CD4-positive, alpha-beta T cell treated with Interleukin-6 at 100 ng/mL for 8 hours (primary cell): ENCODE measurements around the gene BBOX1.
"Not testable (repeated sequence)": the region's sequence is repeated elsewhere in the genome, so short reads cannot be mapped to it uniquely, and the experiment has no call there.

ENCODE experiments used
- DNase-seq: peaks from one replicate; pipeline ENCODE4 v3.0.0-alpha.2; 2020; ENCODE audit warnings: mixed read lengths, low spot score

BBOX1 gene, protein sequence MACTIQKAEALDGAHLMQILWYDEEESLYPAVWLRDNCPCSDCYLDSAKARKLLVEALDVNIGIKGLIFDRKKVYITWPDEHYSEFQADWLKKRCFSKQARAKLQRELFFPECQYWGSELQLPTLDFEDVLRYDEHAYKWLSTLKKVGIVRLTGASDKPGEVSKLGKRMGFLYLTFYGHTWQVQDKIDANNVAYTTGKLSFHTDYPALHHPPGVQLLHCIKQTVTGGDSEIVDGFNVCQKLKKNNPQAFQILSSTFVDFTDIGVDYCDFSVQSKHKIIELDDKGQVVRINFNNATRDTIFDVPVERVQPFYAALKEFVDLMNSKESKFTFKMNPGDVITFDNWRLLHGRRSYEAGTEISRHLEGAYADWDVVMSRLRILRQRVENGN

GRCh38 chr11:27040302-27041115 lies at the start of gene BBOX1:
Gene BBOX1, plus strand, starts transcription at chr11:27040815. Its CDS starts 14,616 bp downstream, at chr11:27055431.
- DNase-seq = no peak

DNA sequence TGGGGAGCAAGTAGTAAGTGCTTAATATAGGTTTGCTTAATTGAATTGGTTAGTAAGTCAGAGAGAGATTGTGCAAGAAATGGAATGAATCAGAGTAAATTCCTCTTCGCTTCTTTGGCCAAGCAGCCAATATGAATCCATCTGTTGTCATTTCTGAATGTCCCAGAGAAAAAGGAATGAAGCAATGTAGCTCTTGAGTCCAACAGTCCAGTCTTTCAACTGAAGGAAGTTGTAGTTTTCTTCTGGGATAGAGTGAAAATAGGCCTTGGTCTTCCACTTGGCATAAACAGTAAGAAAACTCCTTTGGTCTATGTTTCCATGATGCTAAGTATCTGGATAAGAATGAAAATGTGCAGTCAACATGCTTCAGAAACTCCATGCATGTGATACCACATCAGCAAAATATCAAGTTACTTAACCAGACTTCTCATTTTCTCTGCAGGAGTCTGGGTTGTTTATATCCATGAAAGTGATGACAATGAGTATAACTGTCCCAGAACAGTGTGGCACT lies 48.5 kb upstream of the BBOX1 start:
- DNase-seq = no peak

DNA sequence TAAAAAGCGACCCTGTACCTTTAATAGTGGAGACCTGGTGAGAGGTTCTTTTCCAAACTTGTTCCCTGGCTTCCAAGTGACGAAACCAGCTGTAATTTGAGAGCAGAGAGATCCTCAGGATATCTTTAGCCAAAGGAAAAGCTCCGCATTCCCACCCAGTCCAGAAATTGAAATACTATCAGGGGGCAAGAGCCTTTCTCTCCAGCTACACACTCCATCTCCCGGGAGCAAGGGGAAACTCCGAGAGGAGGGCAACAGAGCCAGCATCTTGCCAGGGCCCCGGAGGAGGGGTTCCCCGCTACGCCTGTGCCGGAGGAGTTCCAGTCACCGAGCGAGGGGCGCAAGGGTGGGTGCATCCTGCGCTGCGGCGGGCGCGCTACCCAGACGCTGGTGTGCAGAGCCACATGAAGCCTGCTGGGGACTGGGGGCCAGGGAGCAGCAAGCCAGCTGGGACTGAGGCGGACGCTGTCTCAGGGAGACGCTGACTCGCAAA lies 46.6 kb upstream of the BBOX1 start, which contains the start of gene FIBIN:
FIBIN (plus strand) TSS at position 148 of the 493 bp plus-strand sequence. CDS start 415 bp downstream, outside the sequence.
- DNase-seq = no peak

- no peak for DNase-seq
Observed at GRCh38 chr11:26994631-26995095, 46.0 kb upstream of the BBOX1 start.

DNA sequence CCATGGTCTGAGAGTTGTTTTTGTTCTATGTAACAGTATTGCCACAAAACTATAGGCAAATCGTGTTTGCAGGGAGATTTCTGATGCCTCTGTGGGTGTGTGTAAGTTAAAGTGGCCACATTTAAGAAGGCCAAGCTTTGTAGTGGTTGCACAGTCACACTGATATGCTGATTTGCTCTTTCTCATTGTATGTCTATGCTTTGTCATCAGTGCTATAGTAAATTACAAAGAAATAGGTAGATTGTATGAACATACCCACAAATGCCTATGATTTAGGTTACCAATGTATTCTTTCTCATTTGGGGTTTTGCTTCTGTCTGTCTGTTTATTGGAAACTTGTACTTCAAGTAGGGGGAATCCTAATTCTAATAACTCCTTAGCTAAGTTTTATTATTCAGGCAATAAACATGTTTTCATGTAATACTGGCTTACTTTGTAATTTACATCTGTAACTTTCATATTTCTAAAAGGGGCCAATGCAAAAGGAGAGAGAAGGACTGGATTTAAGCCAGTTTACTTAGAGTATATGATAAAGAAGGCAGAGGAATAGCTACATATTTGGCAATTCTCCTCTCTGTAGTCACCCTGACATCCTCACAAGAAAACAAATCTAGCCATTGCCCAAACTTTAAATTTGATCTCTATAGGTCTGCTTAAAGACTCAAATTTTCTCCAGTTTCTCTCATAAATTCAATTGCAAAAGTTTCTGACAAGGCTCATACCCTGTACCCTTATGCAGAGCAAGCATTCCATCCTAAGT lies 44.7 kb upstream of the BBOX1 start:
- no peak for DNase-seq

DNA sequence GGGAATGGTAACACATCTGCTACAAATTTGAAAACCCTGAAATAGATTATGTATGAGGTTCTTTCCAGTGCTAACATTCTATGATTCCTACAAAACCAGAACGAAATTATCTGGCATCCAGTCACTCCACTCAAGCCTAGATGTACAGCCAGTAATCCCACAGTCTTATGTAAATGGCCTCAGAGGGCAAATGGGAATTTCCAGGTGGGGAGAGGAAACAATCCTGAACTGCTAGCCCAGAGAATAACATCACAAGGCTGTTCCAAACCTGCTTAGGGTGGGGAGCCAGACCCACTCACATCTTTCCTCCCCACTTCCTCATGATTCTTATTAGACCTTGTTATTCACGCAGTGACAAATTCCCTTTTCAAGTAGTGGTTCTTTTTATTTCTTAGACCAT lies 43.2 kb upstream of the BBOX1 start:
- DNase-seq = no peak

DNA sequence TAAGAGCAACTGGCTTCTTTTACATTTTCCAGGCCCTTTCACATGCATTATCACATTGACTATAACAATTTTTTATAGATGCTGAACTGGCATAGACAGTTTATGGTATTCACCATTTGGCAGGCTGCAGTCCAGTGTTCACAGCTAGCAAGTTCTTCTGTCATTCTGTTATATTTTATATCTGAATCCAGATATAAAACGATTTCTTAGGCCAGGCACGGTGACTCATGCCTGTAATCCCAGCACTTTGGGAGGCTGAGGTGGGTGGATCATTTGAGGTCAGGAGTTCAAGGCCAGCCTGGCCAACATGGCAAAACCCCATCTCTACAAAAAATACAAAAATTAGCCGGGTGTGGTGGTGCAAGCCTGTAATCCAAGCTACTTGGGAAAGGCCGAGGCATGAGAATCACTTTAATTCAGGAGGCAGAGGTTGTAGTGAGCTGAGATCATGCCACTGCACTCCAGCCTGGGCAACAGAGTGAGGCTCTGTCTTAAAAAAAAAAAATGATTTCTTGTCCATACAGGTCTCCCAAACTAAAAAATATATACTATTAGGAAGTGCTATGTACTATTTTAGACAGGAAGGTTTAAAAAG lies 39.4 kb upstream of the BBOX1 start:
- not testable (repeated sequence) for DNase-seq

DNA sequence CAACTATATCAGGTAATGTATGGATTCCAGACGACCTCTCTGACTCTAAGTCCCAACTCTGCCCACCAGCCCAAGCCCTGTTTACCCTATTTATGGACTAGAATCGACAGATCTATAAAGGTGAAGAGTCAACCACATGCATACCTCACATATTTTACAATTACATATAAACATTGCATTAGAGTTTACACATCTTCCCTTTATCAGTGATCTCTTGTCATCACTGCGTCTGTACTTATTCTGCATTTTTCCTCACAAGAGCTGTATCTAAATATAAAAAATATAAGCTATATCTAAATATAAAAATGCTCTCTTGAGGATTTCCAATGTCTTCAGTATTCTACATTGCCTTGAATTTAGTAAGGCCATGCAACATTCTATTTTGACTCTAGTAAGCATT lies 38.2 kb upstream of the BBOX1 start:
- DNase-seq = no peak

GRCh38 chr11:27002838-27003237 lies 37.8 kb upstream of the BBOX1 start:
- DNase-seq = no peak

DNA sequence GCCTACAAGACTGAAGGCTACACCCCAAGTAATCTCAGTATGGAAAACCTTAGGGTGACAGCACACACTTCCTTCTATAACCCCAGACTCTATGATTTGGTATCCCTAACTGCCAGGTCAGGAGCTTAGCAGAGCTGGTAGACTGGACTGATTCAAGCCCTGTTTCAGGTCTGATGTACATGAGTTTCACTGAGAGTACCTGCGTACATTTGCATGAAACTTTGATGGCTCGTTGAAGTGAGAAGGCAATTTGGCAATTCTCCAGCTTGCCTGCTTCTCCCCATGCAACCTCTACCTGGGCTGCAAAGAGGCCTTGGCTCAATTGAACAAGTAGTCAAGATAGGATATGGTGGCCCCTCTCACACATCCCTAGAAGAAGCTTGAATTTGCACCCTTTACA lies 36.5 kb upstream of the BBOX1 start:
- no peak for DNase-seq

- no peak for DNase-seq
Observed at GRCh38 chr11:27008811-27009535, 31.6 kb upstream of the BBOX1 start.

- DNase-seq = no peak
Observed at GRCh38 chr11:27011560-27012233, 28.9 kb upstream of the BBOX1 start.

- DNase-seq = no peak
Observed at GRCh38 chr11:27012234-27012921, 28.2 kb upstream of the BBOX1 start.

DNA sequence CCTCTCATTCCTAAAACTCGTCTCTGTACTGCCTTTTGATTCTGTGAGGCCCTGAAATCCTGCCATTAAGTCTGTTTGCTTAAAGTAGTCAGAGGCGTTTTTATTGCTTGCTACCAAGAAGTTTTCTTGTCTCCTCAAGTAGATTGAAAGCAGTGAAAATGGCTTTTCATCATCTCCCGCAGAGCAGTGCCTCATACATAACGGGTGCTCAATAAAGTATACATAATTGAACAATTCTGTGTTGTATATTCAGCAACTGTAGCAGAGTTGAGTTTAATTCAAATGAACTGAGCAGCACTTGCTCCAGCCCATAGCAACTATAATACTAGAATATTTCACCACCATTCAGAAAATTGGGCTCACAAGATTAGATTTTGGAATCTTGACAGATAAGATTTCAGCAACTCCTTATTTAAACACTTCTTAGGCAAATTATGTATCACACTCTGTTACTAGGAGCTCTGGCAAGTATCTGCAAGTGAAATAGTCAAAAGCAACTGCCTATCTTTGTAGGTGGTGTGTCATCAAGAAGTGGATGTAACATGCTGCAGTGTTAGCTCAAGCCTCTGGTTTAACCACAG lies 26.7 kb upstream of the BBOX1 start:
- no peak for DNase-seq

- no peak for DNase-seq
Observed at GRCh38 chr11:27018902-27019529, 21.6 kb upstream of the BBOX1 start.

DNA sequence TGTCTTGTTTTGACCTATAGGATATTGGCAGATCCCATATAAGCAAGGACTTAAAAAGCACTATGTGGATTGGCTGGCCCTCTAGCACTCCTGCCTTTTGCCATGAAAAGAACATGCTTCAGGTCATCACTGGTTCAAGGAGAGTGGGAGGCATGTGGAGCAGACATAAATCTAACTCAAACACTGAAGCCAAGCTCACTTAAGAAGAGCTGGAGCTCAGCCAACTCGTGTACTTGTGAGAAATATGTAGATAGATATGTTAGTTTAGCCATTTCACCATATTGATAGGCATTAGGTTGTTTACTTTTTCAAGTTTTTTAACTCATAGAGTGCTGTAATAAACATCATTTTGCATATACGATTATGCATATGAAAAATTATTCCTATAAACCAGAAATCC lies 19.9 kb upstream of the BBOX1 start:
- DNase-seq = no peak

DNA sequence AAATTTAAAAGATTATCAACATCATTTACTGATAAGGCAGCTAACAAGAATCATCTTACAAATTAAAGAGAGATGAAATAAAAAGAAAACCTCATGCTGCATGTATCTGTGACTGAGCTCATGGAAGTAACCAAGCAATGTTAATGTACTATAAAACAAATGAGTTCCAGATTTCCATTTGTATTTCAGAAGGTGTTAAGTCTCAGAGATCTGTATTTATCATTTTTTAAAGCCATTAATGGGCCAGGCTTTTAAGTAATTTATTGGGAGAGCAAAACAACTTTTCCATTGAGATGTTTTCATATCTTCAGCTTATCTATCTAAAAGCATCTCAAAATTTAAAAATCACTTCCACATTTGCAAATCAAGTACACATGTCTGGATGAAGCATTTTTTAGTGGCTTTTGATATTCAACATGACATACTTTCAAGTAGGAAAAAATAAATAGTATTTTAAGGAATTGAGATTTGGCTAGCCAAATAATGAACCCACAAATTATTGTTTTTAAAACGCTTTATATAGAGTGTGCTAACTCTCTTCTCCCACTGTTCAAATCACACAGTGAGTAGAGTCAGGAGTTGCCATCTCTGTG lies 17.9 kb upstream of the BBOX1 start:
- no peak for DNase-seq

- no peak for DNase-seq
Observed at GRCh38 chr11:27024865-27025264, 15.8 kb upstream of the BBOX1 start.
